Esophagus muscularis mucosa (tissue), 4 donors: ENCODE data around the gene C9orf85.

Source experiments
- EP300 ChIP-seq: sonication (generic); formaldehyde crosslinking; IDR thresholded peaks from one replicate; pipeline ENCODE4 v1.6.1; 2017; ENCODE audit warnings: antibody characterized with exemption
- POLR2AphosphoS5 ChIP-seq, 2 donors: sonication (generic); formaldehyde crosslinking; IDR thresholded peaks; one replicate each; pipeline ENCODE4 v1.6.1; 2017; ENCODE audit warnings: antibody characterized with exemption in 2 of 2
- TF ChIP-seq, protein P1 (sequence below), 3 experiments: fragments of 200-600 bp in 2 of 3; fragments of 450-650 bp in 1 of 3; sonication (generic) in 2 of 3; IDR thresholded peaks; one replicate each; pipeline ENCODE4 v1.5.1; 2017 to 2019; ENCODE audit warnings: antibody characterized with exemption in 3 of 3, mild to moderate bottlenecking in 2 of 3, moderate library complexity in 1 of 3

- TF ChIP-seq POLR2AphosphoS5 (IDR thresholded peaks at IDR 0.05) (no peak), EP300 (no peak)
- TF ChIP-seq, protein P1, sequence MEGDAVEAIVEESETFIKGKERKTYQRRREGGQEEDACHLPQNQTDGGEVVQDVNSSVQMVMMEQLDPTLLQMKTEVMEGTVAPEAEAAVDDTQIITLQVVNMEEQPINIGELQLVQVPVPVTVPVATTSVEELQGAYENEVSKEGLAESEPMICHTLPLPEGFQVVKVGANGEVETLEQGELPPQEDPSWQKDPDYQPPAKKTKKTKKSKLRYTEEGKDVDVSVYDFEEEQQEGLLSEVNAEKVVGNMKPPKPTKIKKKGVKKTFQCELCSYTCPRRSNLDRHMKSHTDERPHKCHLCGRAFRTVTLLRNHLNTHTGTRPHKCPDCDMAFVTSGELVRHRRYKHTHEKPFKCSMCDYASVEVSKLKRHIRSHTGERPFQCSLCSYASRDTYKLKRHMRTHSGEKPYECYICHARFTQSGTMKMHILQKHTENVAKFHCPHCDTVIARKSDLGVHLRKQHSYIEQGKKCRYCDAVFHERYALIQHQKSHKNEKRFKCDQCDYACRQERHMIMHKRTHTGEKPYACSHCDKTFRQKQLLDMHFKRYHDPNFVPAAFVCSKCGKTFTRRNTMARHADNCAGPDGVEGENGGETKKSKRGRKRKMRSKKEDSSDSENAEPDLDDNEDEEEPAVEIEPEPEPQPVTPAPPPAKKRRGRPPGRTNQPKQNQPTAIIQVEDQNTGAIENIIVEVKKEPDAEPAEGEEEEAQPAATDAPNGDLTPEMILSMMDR (IDR thresholded peaks at IDR 0.05), result no peak
Measured at GRCh38 chr9:71924576-71924975, 13.1 kb downstream of the C9orf85 start.
